Pancreas (tissue), 10 donors: ENCODE measurements around the gene WFIKKN1. TPM values are rescaled to one million over a fixed set of nuclear protein-coding genes. Genes with fewer than 3 reads are reported as not detected.

Source experiments
- ATAC-seq, 4 donors: fragments of 200-7000 bp; cut with Tn5 transposase; one replicate each; pipeline versions ENCODE4 v1.8.0 to v1.9.1; 2020; ENCODE audit warnings: mild to moderate bottlenecking in 4 of 4, moderate library complexity in 4 of 4
- DNase-seq, 6 donors: peaks; one replicate each; pipeline ENCODE4 v3.0.0-alpha.2; 2020
- FAIRE-seq: peaks from 2 replicates; lab custom pipeline; 2012; peaks lifted over from hg19 to GRCh38; lab: Jason Lieb, UNC
- H3K27ac ChIP-seq, 4 donors: fragments of 200-600 bp; sonication (generic); 1 replicate in 3 of 4; 2 replicates in 1 of 4; pipeline versions ENCODE4 v1.5.0 to v1.8.0; 2020
- H3K27me3 ChIP-seq, 4 donors: fragments of 200-600 bp; one replicate each; pipeline ENCODE4 v1.8.0; 2021
- H3K36me3 ChIP-seq, 3 donors: fragments of 200-600 bp; sonication (generic) in 1 of 3; one replicate each; pipeline versions ENCODE4 v1.5.0 to v1.8.0; 2020 to 2021
- H3K4me1 ChIP-seq, 3 donors: fragments of 200-600 bp; one replicate each; pipeline ENCODE4 v1.8.0; 2021
- H3K4me3 ChIP-seq, 4 donors: fragments of 200-600 bp; sonication (generic) in 2 of 4; one replicate each; pipeline versions ENCODE4 v1.5.0 to v1.8.0; 2020 to 2021
- H3K9me3 ChIP-seq, 4 donors: fragments of 200-600 bp; one replicate each; pipeline ENCODE4 v1.8.0; 2021
- CTCF ChIP-seq, 4 donors: fragments of 200-600 bp; sonication (generic) in 3 of 4; IDR thresholded peaks; one replicate each; pipeline versions ENCODE4 v1.5.0 to v1.8.0; 2021; ENCODE audit warnings: antibody characterized with exemption in 4 of 4
- WGBS, 2 donors: extraction: QIAGEN DNeasy Blood & Tissue Kit; methylation state at CpG; one replicate each; pipeline ENCODE4 v1.1.7; 2013; 5-methylcytosine and 5-hydroxymethylcytosine counted together
- intact Hi-C, 3 donors: fragments of 100-400 bp; cut with DNase I; formaldehyde crosslinking; loops; one replicate each; pipeline versions ENCODE4 v1.11.1 to v1.14.2; 2022
- polyA plus RNA-seq, 2 donors: library from polyadenylated mRNA; stranded (reverse); fragments of 200-250 nt; gene quantifications; one replicate each; pipeline ENCODE4 v1.2.3, GENCODE V29; 2013
- total RNA-seq, 6 donors: library from RNA; stranded (reverse); fragmentation: NEBNext Ultra II Directional in 4 of 6; extraction: Animal tissue kit (Norgen Biotek cat#: 25700) in 4 of 6; gene quantifications; one replicate each; pipeline versions ENCODE4 v1.2.1 to v1.2.4, GENCODE V29; 2021 to 2023
- donor health status: healthy with polysubstance abuse.
- donor health status: DM: no; HTN: no; CAD: no; lungs with moderate emphysema.
- donor health status: DM: no; HTN: no; CAD: no.
- donor health status: control.
- donor health status: control.
- donor health status: Bipolar disorder and iron deficiency.
- donor health status: DM: yes; HTN: yes; CAD: no.
- donor health status: DM: no; HTN: no; CAD: no.
- donor health status: DM: no; HTN: no; CAD: no.
- donor health status: DM: yes; HTN: yes; CAD: no.

Gene WFIKKN1, protein sequence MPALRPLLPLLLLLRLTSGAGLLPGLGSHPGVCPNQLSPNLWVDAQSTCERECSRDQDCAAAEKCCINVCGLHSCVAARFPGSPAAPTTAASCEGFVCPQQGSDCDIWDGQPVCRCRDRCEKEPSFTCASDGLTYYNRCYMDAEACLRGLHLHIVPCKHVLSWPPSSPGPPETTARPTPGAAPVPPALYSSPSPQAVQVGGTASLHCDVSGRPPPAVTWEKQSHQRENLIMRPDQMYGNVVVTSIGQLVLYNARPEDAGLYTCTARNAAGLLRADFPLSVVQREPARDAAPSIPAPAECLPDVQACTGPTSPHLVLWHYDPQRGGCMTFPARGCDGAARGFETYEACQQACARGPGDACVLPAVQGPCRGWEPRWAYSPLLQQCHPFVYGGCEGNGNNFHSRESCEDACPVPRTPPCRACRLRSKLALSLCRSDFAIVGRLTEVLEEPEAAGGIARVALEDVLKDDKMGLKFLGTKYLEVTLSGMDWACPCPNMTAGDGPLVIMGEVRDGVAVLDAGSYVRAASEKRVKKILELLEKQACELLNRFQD
- 1 to 10 TPM in 3 of 6 donors, under 1 TPM in 3; 0.75 to 2.0 (median 1.2) TPM for total RNA-seq
- 10 to 100 TPM in 1 of 2 donors, 1 to 10 TPM in 1; 2.6 to 13.8 TPM for polyA plus RNA-seq

DNA sequence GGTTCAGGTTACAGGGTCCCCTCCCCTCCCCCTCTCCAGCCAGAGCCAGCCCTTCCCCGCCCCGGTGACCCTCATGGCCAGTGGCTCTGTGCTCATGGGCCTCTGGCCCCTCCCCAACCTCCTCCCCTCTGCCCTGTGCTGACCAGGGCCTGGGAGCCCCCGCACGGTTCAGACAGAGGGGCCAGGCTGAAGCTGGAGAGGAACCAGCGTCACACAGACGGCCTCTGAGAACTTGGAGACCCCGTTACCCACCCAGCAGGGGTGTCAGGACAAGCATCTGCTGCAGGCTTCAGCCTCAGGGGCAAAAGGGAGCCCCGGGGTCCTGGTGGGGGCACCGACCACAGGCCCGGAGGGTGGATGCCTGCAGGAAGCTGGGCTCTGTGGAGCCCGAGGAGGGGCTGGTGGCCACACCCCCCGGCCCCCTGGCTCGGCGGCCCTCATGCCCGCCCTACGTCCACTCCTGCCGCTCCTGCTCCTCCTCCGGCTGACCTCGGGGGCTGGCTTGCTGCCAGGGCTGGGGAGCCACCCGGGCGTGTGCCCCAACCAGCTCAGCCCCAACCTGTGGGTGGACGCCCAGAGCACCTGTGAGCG, at the start of gene WFIKKN1:
Gene WFIKKN1, plus strand, starts transcription at position 171 of the 591 bp plus-strand sequence. Its CDS starts 269 bp downstream, at position 440.
- H3K4me3 ChIP-seq: no peak within 1 kb of the TSS
- FAIRE-seq (no peak), ATAC-seq (peak; percentile 6 to 51 (median 28)), DNase-seq (peak; percentile 58 to 92 (median 77))
- TF ChIP-seq CTCF (IDR thresholded peaks at IDR 0.05): no peak
- no peak within 1 kb of the TSS for H3K27ac ChIP-seq
- WGBS, 2 donors: 4 to 6% methylated on average over 20 to 23 of the region's 23 CpGs
- no peaks in the 10 kb centered on the region for H3K27me3 ChIP-seq
- intact Hi-C loops: no loop called here
- H3K36me3 ChIP-seq: peaks cover 0 to 36% (median 10%) of the 10 kb centered on the region in 3 donors
- H3K9me3 ChIP-seq: no peaks in the 10 kb centered on the region
- peaks cover 3 to 6% (median 5%) of the 10 kb centered on the region in 3 donors for H3K4me1 ChIP-seq

- Histone ChIP-seq H3K9me3 (no peaks in the 10 kb centered on the region), H3K4me3 (peak overlapping the region in 2 of 4 donors; percentile 26 to 30), H3K27ac (peak overlapping the region in 3 of 4 donors; percentile 45 to 61 (median 60)), H3K4me1 (peaks cover 5 to 30% (median 16%) of the 10 kb centered on the region in 3 donors), H3K36me3 (no peaks in the 10 kb centered on the region), H3K27me3 (no peaks in the 10 kb centered on the region)
- no peak for TF ChIP-seq CTCF (IDR thresholded peaks at IDR 0.05)
- 42 to 51% methylated on average over 18 of the region's 18 CpGs for WGBS, 2 donors
- intact Hi-C loops: no loop called here
- DNase-seq: peak in 3 of 6 donors; percentile 49 to 87 (median 74)
- no peak for ATAC-seq
- no peak for FAIRE-seq
Observed at GRCh38 chr16:582218-582613, 48.6 kb upstream of the WFIKKN1 start.

DNA sequence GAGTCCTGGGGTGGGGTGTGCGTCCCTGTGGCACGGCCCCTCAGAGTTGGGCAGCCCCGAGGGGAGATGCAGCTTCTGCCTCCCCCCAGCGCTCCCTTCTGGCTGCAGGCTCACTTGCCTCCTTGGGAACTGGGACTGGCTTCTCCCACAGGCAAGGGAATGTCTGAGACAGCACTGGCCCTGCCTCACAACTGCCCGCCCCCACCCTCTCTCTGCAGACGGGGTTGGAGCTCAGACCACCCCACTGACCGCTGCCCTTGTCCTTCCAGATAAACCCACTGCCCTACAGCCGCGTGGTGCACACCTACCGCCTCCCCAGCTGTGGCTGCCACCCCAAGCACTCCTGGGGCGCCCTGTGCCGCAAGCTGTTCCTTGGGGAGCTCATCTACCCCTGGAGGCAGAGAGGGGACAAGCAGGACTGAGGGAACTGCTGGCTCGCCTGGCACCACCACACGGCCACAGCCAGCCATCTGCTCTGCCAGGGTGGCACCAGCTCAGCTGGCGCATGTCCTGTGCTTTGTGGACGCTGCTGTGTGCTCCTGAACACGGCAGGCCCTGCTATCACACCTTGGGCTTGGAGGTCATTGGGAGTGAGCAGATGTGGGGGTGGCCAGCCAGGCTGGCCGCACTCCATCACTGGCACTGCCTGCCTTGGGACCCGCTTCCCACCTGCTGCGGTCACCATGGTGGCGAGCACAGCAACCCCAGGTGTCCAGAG, 48.0 kb upstream of the WFIKKN1 start:
- DNase-seq (peak in 5 of 6 donors; percentile 78 to 96 (median 88)), ATAC-seq (peak; percentile 50 to 65 (median 57)), FAIRE-seq (no peak)
- Histone ChIP-seq H3K9me3 (no peaks in the 10 kb centered on the region), H3K4me3 (peak overlapping the region in 2 of 4 donors; percentile 26 to 30), H3K27me3 (no peaks in the 10 kb centered on the region), H3K36me3 (no peaks in the 10 kb centered on the region), H3K4me1 (peaks cover 10 to 35% (median 20%) of the 10 kb centered on the region in 3 donors), H3K27ac (peak overlapping the region in 3 of 4 donors; percentile 45 to 61 (median 60))
- WGBS, 2 donors: 43 to 45% methylated on average over 21 of the region's 21 CpGs
- intact Hi-C loops: no loop called here
- TF ChIP-seq CTCF (IDR thresholded peaks at IDR 0.05): peak in 1 of 4 donors; percentile 22

DNA sequence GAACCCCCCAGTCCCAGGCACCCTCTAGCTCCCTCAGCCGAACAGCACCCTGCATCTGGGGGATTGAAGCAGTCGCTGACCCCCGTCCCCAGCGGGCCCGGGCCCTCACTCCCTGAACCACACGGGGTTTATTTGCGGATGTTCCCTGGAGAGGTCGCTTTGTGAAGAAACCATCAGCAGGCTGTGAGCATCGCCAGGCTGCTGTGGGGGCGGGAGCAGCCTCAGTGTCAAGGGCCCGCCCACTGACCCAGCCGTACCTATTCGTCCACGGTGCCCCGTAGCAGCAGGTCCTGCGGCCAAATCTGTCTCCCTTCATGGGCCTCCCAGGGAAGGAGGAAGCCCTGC, 47.3 kb upstream of the WFIKKN1 start:
- Histone ChIP-seq H3K9me3 (no peaks in the 10 kb centered on the region), H3K4me3 (peak overlapping the region in 1 of 4 donors; percentile 30), H3K36me3 (no peaks in the 10 kb centered on the region), H3K27ac (no peak overlapping the region), H3K27me3 (no peaks in the 10 kb centered on the region), H3K4me1 (peaks cover 15 to 35% (median 24%) of the 10 kb centered on the region in 3 donors)
- intact Hi-C loops: no loop called here
- 59 to 62% methylated on average over 16 of the region's 16 CpGs for WGBS, 2 donors
- ATAC-seq (no peak), FAIRE-seq (no peak), DNase-seq (no peak)
- no peak for TF ChIP-seq CTCF (IDR thresholded peaks at IDR 0.05)
